ENCODE results near the gene PTH1R.

- TF ChIP-seq CTCF (IDR thresholded peaks at IDR 0.05; ENCODE audit: low read depth, low read length, poor library complexity, severe bottlenecking), result no peak
- no peak for TF ChIP-seq EZH2phosphoT487 (IDR thresholded peaks at IDR 0.05; ENCODE audit: borderline replicate concordance, low read length)
These were observed 45.5 kb downstream of the PTH1R start for GRCh38 chr3:46922871-46923558.
